ENCODE results near the gene GDPD1.

GDPD1 gene

GRCh38 chr17:59238906-59239305 is 18.6 kb downstream of the GDPD1 start:
- no peak overlapping the region for H3K4me3 ChIP-seq (ENCODE audit: low read length)
- no peak for DNase-seq (ENCODE audit: low read depth)
- TF ChIP-seq CTCF (conservative IDR thresholded peaks at IDR 0.05; ENCODE audit: low read depth, low read length) = no peak

- DNase-seq (ENCODE audit: low read depth) = no peak
- TF ChIP-seq CTCF (conservative IDR thresholded peaks at IDR 0.05; ENCODE audit: low read depth, low read length) = no peak
- H3K4me3 ChIP-seq (ENCODE audit: low read length) = no peak overlapping the region
Observed at GRCh38 chr17:59244081-59244480, 23.8 kb downstream of the GDPD1 start.

- H3K4me3 ChIP-seq (ENCODE audit: low read length) = no peak overlapping the region
- TF ChIP-seq CTCF (conservative IDR thresholded peaks at IDR 0.05; ENCODE audit: low read depth, low read length) = no peak
- DNase-seq (ENCODE audit: low read depth) = no peak
Observed at GRCh38 chr17:59254742-59255141, 34.4 kb downstream of the GDPD1 start.

GRCh38 chr17:59257101-59257500 is 36.8 kb downstream of the GDPD1 start:
- DNase-seq (ENCODE audit: low read depth) = no peak
- no peak for TF ChIP-seq CTCF (conservative IDR thresholded peaks at IDR 0.05; ENCODE audit: low read depth, low read length)
- H3K4me3 ChIP-seq (ENCODE audit: low read length) = no peak overlapping the region

- DNase-seq (ENCODE audit: low read depth) = no peak
- TF ChIP-seq CTCF (conservative IDR thresholded peaks at IDR 0.05; ENCODE audit: low read depth, low read length) = no peak
- no peak overlapping the region for H3K4me3 ChIP-seq (ENCODE audit: low read length)
Observed at GRCh38 chr17:59260722-59261121, 40.4 kb downstream of the GDPD1 start.

- DNase-seq (ENCODE audit: low read depth) = no peak
- no peak overlapping the region for H3K4me3 ChIP-seq (ENCODE audit: low read length)
- no peak for TF ChIP-seq CTCF (conservative IDR thresholded peaks at IDR 0.05; ENCODE audit: low read depth, low read length)
Observed at GRCh38 chr17:59266745-59267144, 46.4 kb downstream of the GDPD1 start.

GRCh38 chr17:59267776-59268175 is 47.5 kb downstream of the GDPD1 start:
- no peak overlapping the region for H3K4me3 ChIP-seq (ENCODE audit: low read length)
- no peak for TF ChIP-seq CTCF (conservative IDR thresholded peaks at IDR 0.05; ENCODE audit: low read depth, low read length)
- no peak for DNase-seq (ENCODE audit: low read depth)

All from retinal pigment epithelial cell (primary cell).